ENCODE data around the gene SEPTIN10.

Gene SEPTIN10

DNA sequence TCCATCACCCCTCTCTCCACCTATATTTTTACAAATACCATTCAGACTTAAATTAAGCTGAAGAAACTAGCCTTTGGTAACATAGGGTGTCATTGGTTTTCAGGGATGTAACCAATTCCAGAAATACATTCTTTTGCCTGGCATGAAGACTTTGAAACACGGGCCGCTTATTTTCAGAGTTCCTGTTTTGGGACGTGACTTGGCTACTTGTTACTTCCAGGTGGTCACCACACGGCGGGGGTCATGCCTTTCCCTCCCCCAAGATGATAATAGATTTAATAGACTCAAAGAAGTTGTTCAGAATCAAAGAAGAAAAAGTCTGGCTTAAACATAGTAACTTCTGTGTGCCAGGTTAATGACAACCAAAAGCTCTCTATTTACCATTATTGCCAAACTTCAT, 110.6 kb downstream of the SEPTIN10 start:
- DNase-seq (ENCODE audit: low read depth): no peak
- TF ChIP-seq, protein P1, sequence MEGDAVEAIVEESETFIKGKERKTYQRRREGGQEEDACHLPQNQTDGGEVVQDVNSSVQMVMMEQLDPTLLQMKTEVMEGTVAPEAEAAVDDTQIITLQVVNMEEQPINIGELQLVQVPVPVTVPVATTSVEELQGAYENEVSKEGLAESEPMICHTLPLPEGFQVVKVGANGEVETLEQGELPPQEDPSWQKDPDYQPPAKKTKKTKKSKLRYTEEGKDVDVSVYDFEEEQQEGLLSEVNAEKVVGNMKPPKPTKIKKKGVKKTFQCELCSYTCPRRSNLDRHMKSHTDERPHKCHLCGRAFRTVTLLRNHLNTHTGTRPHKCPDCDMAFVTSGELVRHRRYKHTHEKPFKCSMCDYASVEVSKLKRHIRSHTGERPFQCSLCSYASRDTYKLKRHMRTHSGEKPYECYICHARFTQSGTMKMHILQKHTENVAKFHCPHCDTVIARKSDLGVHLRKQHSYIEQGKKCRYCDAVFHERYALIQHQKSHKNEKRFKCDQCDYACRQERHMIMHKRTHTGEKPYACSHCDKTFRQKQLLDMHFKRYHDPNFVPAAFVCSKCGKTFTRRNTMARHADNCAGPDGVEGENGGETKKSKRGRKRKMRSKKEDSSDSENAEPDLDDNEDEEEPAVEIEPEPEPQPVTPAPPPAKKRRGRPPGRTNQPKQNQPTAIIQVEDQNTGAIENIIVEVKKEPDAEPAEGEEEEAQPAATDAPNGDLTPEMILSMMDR (IDR thresholded peaks at IDR 0.05; ENCODE audit: insufficient read depth, low read depth, low read length, missing control alignments): no peak
- H3K4me3 ChIP-seq (ENCODE audit: low read depth, low read length): no peak overlapping the region

DNA sequence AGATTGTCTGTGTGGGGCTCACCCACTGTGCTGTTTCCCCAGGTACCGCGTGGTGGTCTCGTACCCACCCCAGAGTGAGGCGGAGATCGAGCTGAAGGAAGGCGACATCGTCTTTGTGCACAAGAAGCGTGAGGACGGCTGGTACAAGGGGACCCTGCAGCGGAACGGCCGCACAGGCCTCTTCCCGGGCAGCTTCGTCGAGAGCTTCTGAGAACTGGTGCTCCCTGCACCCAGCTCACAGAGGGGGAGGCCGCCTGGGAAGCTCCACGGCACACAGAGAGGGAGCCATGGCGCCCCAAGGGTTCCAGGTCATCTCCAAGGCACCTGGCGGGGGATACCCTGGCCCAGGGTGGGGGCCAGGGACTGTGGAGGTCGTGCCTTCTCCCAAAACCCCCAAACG, 112.3 kb downstream of the SEPTIN10 start:
- no peak overlapping the region for H3K4me3 ChIP-seq (ENCODE audit: low read depth, low read length)
- TF ChIP-seq, protein P1 (IDR thresholded peaks at IDR 0.05; ENCODE audit: insufficient read depth, low read depth, low read length, missing control alignments): no peak
- no peak for DNase-seq (ENCODE audit: low read depth)

DNA sequence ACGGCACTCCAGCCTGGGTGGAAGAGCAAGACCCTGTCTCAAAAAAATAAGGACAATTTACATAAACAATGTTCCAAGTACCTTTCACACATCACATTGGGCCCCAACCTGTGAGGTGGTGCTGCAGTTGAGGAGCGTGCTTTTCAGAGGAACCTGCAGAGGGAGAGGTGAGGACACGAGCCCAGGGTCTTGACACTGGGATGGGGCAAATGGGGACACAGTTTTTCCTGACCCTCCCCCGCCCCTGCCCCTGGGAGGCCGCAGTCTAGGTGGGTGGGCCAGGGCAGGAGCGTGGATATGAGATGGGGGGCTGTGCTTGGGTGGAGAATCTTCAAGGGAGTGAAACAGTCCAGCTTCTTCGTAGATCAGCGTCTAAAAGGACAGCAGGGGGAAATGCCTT, 112.9 kb downstream of the SEPTIN10 start:
- DNase-seq (ENCODE audit: low read depth): no peak
- TF ChIP-seq, protein P1 (IDR thresholded peaks at IDR 0.05; ENCODE audit: insufficient read depth, low read depth, low read length, missing control alignments): no peak
- H3K4me3 ChIP-seq (ENCODE audit: low read depth, low read length): no peak overlapping the region

GRCh38 chr2:109499566-109499965, 114.2 kb downstream of the SEPTIN10 start:
- no peak for DNase-seq (ENCODE audit: low read depth)
- H3K4me3 ChIP-seq (ENCODE audit: low read depth, low read length): no peak overlapping the region
- TF ChIP-seq, protein P1 (IDR thresholded peaks at IDR 0.05; ENCODE audit: insufficient read depth, low read depth, low read length, missing control alignments): no peak

GRCh38 chr2:109498906-109499305, 114.9 kb downstream of the SEPTIN10 start:
- no peak for DNase-seq (ENCODE audit: low read depth)
- TF ChIP-seq, protein P1 (IDR thresholded peaks at IDR 0.05; ENCODE audit: insufficient read depth, low read depth, low read length, missing control alignments): no peak
- no peak overlapping the region for H3K4me3 ChIP-seq (ENCODE audit: low read depth, low read length)

- DNase-seq (ENCODE audit: low read depth): no peak
- TF ChIP-seq, protein P1 (IDR thresholded peaks at IDR 0.05; ENCODE audit: insufficient read depth, low read depth, low read length, missing control alignments): no peak
- H3K4me3 ChIP-seq (ENCODE audit: low read depth, low read length): no peak overlapping the region
Observed at GRCh38 chr2:109497911-109498870, 115.6 kb downstream of the SEPTIN10 start.
